Activated naive CD4-positive, alpha-beta T cell treated with anti-CD3 and anti-CD28 coated beads, Interleukin-2, amount 10 ng/mL, durations not matched to agents 7 days and 5 days (primary cell): ENCODE measurements around the gene UBAC1.
"Not testable (repeated sequence)": the region's sequence is repeated elsewhere in the genome, so short reads cannot be mapped to it uniquely, and the experiment has no call there.

Source experiments
- CTCF ChIA-PET: fragments of 350-600 bp; sonication (Branson Sonifier 250); formaldehyde crosslinking; loops from one replicate; lab custom pipeline; 2021; ENCODE audit warnings: antibody characterized with exemption; lab: Charles Lee
- DNase-seq: peaks from one replicate; pipeline ENCODE4 v3.0.0-alpha.2; 2020
- H3K27ac Mint-ChIP-seq: one replicate; pipeline ENCODE4 v1.8.0; 2021; ENCODE audit warnings: mild to moderate bottlenecking, moderate library complexity, mixed read lengths
- H3K27me3 Mint-ChIP-seq: one replicate; pipeline ENCODE4 v1.8.0; 2021; ENCODE audit warnings: mild to moderate bottlenecking, mixed read lengths
- H3K36me3 Mint-ChIP-seq: one replicate; pipeline ENCODE4 v1.8.0; 2021; ENCODE audit warnings: mixed read lengths
- H3K4me1 Mint-ChIP-seq: one replicate; pipeline ENCODE4 v1.8.0; 2021; ENCODE audit warnings: mixed read lengths
- H3K4me3 Mint-ChIP-seq: one replicate; pipeline ENCODE4 v1.8.0; 2021; ENCODE audit warnings: mild to moderate bottlenecking, moderate library complexity, mixed read lengths
- H3K9me3 Mint-ChIP-seq: one replicate; pipeline ENCODE4 v1.8.0; 2021; ENCODE audit warnings: mixed read lengths

UBAC1 gene

DNA sequence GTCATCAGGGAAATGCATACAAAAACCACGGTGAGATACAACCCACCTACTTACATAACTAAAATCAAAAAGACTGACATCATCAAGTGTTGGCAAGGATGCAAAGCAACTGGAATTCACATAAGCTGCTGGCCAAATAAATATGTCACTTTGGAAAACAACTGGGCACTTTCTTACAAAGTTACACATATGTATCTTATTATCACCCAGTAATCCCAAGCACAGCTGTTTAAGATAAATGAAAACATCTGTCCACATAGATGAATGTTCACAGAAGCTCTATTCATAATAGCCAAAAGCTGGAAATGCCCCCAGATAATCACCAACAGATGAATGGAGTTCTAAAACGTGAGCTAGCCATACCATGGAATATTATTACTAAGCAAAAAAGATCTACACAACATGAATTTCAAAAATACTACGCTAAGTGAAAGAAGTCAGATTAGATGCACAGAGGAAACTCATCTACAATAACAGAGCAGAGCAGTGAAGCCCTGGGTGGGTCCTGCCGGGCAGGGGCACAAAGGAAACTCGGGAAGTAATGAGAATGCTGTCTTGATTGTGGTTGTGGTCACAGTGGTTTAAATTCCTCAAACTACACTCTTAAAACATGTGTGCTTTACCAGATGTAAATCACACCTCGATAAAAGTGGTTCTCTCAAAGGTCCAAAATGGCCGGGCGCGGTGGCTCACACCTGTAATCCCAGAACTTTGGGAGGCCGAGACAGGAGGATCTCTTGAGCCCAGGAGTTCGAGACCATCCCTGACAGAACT is 62.4 kb downstream of the UBAC1 start:
- CTCF ChIA-PET = no interaction called here
- Mint-ChIP-seq H3K27me3 (no peaks in the 10 kb centered on the region), H3K4me1 (peaks cover 27% of the 10 kb centered on the region), H3K9me3 (peaks cover 6% of the 10 kb centered on the region), H3K36me3 (peaks cover 17% of the 10 kb centered on the region), H3K4me3 (no peak overlapping the region), H3K27ac (no peak overlapping the region)
- DNase-seq = no peak

DNA sequence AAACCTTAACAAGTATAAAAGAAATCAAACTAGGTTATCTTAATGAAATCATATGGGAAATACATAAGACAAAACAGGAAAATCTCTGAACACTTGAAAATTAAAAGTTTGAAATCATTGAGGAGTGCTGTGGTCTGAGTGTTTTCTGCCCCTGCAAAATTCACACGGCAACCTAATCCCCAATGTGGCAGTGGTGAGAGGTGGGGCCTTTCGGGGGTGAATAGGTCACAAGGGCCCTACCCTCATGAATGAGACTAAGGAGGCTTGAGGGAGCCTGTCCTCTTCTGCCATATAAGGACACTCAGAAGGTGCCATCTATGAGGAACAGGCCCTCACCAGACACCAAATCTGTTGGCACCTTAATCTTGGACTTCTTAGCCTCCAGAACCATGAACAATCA is 64.5 kb downstream of the UBAC1 start:
- Mint-ChIP-seq H3K4me1 (peaks cover 41% of the 10 kb centered on the region), H3K36me3 (peaks cover 9% of the 10 kb centered on the region), H3K4me3 (no peak overlapping the region), H3K27me3 (peaks cover 5% of the 10 kb centered on the region), H3K27ac (no peak overlapping the region), H3K9me3 (peaks cover 6% of the 10 kb centered on the region)
- DNase-seq = no peak
- CTCF ChIA-PET = no interaction called here

DNA sequence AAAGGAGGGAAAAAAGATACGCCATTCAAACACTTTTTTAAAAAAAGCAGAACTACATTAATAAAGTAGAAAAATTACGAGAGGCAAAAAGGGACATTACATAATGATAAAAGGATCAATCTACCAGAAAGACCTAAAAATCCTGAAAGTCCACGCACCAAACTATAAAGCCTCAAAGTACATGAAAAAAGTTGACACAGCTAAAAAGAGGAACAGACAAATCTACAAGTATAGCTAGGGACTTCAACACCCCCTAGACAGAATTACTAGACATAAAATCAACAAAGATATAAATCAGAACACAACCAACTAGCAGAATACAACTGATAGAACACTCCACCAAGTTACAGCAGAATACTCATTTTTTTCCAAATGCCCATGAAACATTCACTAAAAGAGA is 65.0 kb downstream of the UBAC1 start:
- H3K27ac Mint-ChIP-seq = no peak overlapping the region
- DNase-seq = no peak
- peaks cover 5% of the 10 kb centered on the region for H3K27me3 Mint-ChIP-seq
- H3K36me3 Mint-ChIP-seq = peaks cover 7% of the 10 kb centered on the region
- H3K4me1 Mint-ChIP-seq = peaks cover 40% of the 10 kb centered on the region
- CTCF ChIA-PET = no interaction called here
- H3K9me3 Mint-ChIP-seq = peaks cover 6% of the 10 kb centered on the region
- H3K4me3 Mint-ChIP-seq = no peak overlapping the region

DNA sequence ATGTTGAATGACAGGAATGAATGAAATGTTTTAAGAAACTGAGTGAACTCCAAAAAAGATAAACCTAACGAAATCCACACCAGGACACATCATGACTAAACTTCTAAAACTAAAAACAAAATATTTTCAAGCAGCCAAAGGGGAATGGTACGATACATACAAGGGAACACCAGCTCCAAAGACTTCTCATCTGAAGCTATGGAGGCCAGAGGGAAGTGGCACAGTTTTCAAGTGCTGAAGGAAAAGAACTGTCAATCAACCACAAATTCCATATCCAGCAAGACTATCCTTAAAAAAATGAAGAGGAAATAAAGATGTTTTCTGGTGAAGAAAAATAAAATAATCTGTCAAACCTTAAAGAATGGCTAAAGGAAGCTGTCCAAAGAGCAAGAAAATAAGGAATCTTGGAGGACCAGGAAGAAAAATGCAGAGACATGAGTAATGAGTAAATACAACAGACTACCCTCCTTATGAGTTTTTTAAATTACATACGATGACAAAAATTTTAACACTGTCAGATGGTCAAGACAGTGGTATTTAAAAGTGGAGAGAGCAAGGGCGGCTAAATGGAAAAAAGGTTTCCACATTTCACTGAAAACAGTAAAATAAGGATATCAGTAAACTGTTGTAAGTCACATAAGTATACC is 65.8 kb downstream of the UBAC1 start:
- Mint-ChIP-seq H3K9me3 (peaks cover 6% of the 10 kb centered on the region), H3K4me1 (peaks cover 37% of the 10 kb centered on the region), H3K27me3 (peaks cover 5% of the 10 kb centered on the region), H3K27ac (no peak overlapping the region), H3K4me3 (no peak overlapping the region), H3K36me3 (peaks cover 7% of the 10 kb centered on the region)
- no peak for DNase-seq
- CTCF ChIA-PET = no interaction called here

DNA sequence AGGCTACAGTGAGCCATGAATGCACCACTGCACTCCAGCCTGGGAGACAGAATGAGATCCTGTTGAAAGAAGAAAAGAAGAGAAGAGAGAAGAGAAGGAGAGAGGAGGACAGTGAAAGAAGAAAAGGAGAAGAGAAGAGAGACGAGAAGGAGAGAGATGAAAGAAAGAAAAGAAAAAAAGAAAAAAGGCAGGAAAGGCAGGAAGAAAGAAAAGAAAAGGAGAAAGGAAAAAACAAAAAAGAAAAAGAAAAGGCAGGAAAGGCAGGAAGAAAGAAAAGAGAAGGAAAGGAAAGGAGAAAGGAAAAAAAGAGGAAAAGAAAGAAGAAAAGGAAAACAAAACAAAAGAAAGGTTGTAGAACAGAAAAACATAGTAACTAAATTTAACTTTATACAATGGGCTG is 68.1 kb downstream of the UBAC1 start:
- no peaks in the 10 kb centered on the region for H3K9me3 Mint-ChIP-seq
- no peak overlapping the region for H3K4me3 Mint-ChIP-seq
- DNase-seq = no peak
- H3K27ac Mint-ChIP-seq = no peak overlapping the region
- peaks cover 2% of the 10 kb centered on the region for H3K36me3 Mint-ChIP-seq
- CTCF ChIA-PET = no interaction called here
- peaks cover 29% of the 10 kb centered on the region for H3K4me1 Mint-ChIP-seq
- H3K27me3 Mint-ChIP-seq = peaks cover 5% of the 10 kb centered on the region

DNA sequence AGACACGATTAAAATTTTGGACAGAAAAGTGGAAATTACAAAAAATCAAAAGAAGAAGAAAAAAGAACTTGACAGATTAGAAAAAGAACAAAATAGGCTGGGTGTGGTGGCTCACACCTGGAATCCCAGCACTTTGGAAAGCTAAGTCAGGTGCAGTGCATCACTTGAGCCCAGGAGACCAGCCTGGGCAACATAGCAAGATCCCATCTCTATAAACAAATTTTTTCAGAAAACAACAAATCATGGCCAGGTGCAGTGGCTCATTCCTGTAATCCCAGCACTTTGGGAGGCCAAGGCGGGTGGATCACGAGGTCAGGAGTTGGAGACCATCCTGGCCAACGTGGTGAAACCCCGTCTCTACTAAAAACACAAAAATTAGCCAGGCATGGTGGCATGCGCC is 68.8 kb downstream of the UBAC1 start:
- H3K9me3 Mint-ChIP-seq, H3K36me3 Mint-ChIP-seq, H3K27ac Mint-ChIP-seq, H3K4me3 Mint-ChIP-seq, DNase-seq, CTCF ChIA-PET, H3K27me3 Mint-ChIP-seq: not testable (repeated sequence)
- H3K4me1 Mint-ChIP-seq = peaks cover 34% of the 10 kb centered on the region

DNA sequence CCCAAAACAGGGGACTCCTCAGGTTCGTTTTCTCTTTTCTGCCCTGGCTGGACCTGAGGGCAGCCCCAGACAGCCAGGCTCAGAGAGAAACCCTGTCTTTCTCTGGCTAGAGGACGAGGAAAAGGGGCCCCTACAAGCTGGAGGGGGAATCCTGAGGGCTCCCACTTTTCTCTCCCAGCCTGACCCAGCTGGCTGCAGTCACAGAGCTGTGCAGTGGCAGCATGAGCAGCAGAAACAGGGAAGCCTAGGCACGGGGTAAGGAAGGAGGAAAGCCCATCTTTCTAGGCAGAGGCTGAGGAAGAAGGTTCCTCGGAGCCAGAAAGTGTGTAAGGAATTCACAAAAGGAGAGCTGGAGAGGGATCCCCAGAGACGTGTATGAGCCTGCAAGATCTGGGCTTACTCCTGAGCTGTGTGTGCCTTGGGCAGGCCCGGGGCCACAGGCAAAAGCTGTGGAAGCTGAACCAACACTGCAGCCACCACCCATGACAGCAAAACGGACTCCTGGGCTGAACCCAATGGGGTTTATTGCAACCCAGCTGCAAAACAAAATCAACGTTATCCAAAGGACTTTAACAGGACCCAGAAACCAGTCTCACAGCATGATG is 70.0 kb downstream of the UBAC1 start:
- peaks cover 2% of the 10 kb centered on the region for H3K36me3 Mint-ChIP-seq
- no peaks in the 10 kb centered on the region for H3K9me3 Mint-ChIP-seq
- no peak overlapping the region for H3K4me3 Mint-ChIP-seq
- no peak for DNase-seq
- H3K27ac Mint-ChIP-seq = no peak overlapping the region
- CTCF ChIA-PET = no interaction called here
- peaks cover 5% of the 10 kb centered on the region for H3K27me3 Mint-ChIP-seq
- peaks cover 44% of the 10 kb centered on the region for H3K4me1 Mint-ChIP-seq

DNA sequence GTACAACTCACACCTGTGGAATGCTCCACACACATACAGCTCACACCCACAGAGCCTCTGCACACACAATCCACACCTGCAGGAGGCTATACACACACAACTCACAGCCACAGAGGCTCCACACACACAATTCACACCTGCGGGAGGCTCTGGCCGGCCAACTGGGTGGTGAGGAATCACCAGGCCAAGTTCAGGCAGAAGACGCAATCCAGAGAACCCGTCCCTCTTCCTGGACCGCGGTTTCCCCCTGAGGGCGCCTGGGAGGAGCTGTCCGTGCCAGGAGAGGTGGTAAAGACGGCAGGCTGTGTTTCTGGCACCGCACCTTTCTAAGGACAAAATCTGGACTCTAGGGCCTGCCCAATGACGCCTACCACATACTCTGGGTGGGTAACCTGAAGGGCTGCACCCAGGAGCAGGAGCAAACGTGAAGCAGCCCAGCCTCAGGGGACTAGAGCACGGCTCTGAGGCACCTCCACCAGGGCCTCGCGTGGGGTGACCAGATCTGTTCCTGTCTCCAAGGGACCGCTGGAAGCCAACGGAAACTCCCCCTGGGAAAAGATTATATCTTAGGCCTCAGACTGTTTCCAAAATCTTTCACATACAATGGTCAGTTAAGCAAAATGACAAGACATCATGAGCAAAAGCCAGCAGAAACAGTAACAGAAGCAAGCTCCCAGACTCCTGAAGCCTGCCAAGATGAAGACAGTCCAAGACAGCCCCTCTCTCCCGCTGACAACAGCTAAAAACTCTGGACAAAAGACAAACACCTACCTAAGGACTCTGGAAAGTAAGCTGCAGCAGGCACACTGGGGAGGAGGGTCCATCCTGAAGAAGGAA is 70.8 kb downstream of the UBAC1 start:
- DNase-seq = no peak
- H3K4me1 Mint-ChIP-seq = peaks cover 51% of the 10 kb centered on the region
- peaks cover 5% of the 10 kb centered on the region for H3K27me3 Mint-ChIP-seq
- peaks cover 2% of the 10 kb centered on the region for H3K36me3 Mint-ChIP-seq
- CTCF ChIA-PET = no interaction called here
- no peaks in the 10 kb centered on the region for H3K9me3 Mint-ChIP-seq
- H3K4me3 Mint-ChIP-seq = no peak overlapping the region
- no peak overlapping the region for H3K27ac Mint-ChIP-seq

DNA sequence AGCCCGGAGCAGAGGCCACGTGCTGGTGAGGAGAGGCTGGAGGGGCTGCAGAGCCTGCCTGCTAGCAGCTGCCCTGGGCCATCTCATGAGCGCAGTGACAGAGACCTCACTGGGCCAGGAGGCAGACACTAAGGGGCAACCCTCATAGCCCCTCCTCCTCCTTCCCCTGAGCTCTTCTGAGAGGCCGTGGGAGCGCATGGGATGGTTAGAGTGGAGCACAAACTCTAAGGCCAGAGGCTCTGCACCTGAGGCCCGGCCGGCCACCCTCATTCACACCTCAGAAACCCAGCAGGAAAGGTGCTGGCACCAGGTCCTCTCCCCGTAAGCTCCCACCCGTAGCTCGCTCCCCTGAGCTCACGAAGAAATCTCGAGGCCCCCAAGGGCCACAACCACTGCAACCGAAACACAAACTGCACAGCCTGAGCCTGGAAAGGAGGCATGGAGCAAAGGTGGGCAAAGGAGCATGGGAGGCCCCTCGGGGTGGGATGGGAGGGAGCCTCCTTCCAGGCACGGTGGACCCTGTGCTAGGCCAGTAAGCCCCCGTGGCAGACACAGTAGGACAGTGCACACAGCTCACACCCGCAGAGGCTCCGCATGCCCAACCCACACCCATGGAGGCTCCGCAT is 71.5 kb downstream of the UBAC1 start:
- Mint-ChIP-seq H3K36me3 (peaks cover 2% of the 10 kb centered on the region), H3K27ac (no peak overlapping the region), H3K27me3 (peaks cover 5% of the 10 kb centered on the region), H3K4me1 (peaks cover 54% of the 10 kb centered on the region), H3K9me3 (no peaks in the 10 kb centered on the region), H3K4me3 (no peak overlapping the region)
- no peak for DNase-seq
- CTCF ChIA-PET = no interaction called here

DNA sequence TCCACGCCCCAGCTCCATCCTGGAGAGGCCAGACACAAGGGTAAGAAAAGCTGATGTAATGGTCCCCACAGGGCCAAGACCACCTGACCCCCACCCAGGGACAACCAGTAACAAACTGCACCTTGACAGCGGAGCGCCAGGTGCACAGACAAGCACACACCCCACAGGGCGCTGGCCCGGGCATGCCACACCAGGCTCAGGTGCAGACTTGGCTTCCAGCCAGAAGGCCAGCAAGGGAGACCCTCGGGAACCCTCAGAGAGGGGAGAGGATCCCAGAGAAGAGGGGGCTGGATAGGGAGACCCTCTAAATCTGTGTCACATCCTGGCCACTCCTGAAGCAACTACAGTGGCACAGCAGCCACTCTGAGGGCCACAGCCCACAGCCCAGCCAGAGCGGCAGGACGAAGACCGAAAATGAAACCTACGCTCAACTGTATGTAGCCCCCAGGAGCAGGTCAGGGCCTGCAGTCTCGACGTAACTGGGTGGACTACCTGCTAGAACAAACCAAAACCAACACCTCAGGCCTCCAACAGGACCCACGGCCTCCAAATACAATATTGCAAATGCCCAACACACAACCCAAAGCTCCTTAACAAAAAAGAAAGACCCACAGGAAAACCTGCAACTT is 72.3 kb downstream of the UBAC1 start:
- Mint-ChIP-seq H3K27me3 (peaks cover 5% of the 10 kb centered on the region), H3K9me3 (no peaks in the 10 kb centered on the region), H3K27ac (no peak overlapping the region), H3K36me3 (peaks cover 2% of the 10 kb centered on the region), H3K4me1 (peaks cover 57% of the 10 kb centered on the region), H3K4me3 (no peak overlapping the region)
- no peak for DNase-seq
- CTCF ChIA-PET = no interaction called here

DNA sequence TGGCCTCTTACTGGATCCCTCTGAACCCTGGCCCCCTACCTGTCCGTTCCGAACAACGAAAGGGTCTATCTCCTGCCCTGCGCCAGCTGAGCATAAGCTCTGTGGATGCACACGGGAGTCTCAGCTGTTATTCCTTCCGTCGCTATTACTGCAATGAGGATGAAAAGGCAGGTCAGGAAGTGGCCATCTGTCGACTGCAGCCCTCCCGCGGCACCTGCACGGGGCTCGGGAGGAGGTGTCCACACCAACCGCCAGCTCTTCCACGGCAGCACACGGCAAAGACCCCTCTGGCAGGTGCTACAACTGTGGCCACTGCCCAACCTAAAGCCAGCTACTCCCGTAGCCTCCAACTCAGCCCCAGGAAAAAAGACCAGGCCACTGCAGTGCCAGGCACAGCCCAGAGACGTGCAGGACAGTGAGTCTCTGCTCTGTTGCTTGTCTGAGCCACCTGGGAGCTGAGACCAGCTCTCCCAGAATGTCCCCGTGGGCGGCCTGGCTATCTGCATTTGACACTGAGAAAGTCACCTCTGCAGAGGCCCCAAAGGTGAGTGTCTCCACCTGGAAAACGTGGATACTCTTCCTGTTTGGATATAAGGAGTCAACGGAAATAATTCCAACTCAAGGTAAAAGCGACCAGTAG is 72.9 kb downstream of the UBAC1 start:
- H3K27me3 Mint-ChIP-seq = peaks cover 5% of the 10 kb centered on the region
- peaks cover 2% of the 10 kb centered on the region for H3K36me3 Mint-ChIP-seq
- H3K9me3 Mint-ChIP-seq = no peaks in the 10 kb centered on the region
- CTCF ChIA-PET = interaction anchor here (1.1 kb wide), 1 partner anchor 17 kb away, joined by 3 read pairs; no protein-coding TSS in a partner anchor
- no peak overlapping the region for H3K4me3 Mint-ChIP-seq
- no peak overlapping the region for H3K27ac Mint-ChIP-seq
- DNase-seq = no peak
- H3K4me1 Mint-ChIP-seq = peaks cover 57% of the 10 kb centered on the region

DNA sequence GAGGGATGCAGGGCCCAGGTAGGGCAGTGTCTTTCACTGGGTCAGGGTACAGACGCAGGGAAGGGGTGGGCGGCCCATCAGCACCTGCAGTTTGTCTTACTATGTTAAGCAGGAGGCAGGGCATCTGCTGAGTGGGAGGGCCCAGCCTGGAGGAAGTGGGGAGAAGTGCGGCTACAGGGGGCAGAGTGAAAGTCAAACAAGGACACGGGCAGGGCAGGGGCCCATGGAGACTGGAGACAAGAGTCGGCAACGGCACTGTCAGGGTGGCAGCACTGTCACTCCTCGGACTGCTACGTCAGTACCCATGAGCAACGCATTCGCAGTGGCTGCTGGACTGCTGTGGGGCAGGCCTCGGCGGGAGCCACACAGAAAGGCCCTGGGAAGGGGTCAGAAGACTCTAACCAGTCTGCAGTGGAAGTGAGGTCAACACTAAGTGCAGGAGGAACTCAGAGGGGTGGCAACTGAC is 73.6 kb downstream of the UBAC1 start:
- no peaks in the 10 kb centered on the region for H3K9me3 Mint-ChIP-seq
- H3K27ac Mint-ChIP-seq = peak overlapping the region; percentile 75
- CTCF ChIA-PET = interaction anchor here (1.1 kb wide), 1 partner anchor 18 kb away, joined by 3 read pairs; no protein-coding TSS in a partner anchor
- H3K36me3 Mint-ChIP-seq = peaks cover 2% of the 10 kb centered on the region
- peaks cover 55% of the 10 kb centered on the region for H3K4me1 Mint-ChIP-seq
- DNase-seq = peak; percentile 82
- no peaks in the 10 kb centered on the region for H3K27me3 Mint-ChIP-seq
- peak overlapping the region; percentile 57 for H3K4me3 Mint-ChIP-seq

DNA sequence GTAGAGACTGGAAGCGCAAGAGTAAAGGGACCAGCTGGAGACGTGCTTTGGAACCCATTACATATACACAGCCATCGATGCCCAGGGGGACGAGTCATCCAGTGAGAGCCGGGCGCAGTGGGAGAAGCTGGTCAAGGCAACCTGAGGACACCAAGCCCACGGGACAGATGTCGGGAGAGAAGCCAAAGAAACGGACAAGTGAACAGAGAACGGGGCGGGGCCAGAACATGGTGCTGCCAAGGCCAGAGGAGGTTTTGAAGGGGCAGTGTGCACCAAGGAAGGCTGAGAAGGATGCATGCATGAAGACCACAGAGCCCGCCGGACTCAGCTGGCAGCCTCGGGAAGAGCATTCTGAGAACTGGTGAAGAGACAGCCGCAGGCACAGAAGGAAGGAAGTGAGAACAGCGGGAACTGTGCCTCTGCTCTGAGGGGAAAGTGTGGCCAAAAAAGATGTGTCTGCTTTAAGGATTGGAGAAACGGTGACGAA is 74.1 kb downstream of the UBAC1 start:
- Mint-ChIP-seq H3K4me3 (peak overlapping the region; percentile 57), H3K9me3 (no peaks in the 10 kb centered on the region)
- CTCF ChIA-PET = no interaction called here

More for the DNA sequence above, 74.1 kb downstream of the UBAC1 start:
- no peaks in the 10 kb centered on the region for H3K27me3 Mint-ChIP-seq
- peak overlapping the region; percentile 75 for H3K27ac Mint-ChIP-seq
- H3K36me3 Mint-ChIP-seq = peaks cover 2% of the 10 kb centered on the region
- H3K4me1 Mint-ChIP-seq = peaks cover 54% of the 10 kb centered on the region
- no peak for DNase-seq
